SU-DHL-6 (cell line): ENCODE measurements around the gene SLC22A23.
"Not testable (repeated sequence)": the region's sequence is repeated elsewhere in the genome, so short reads cannot be mapped to it uniquely, and the experiment has no call there.

ENCODE experiments used
- H2AFZ ChIP-seq: fragments of 200-600 bp; sonication (generic); 2 replicates; pipeline ENCODE4 v1.6.1; 2014; ENCODE audit warnings: low read depth, mild to moderate bottlenecking, moderate library complexity, mixed read lengths, antibody characterized with exemption, low read length; ENCODE audit not compliant: severe bottlenecking
- H3F3A ChIP-seq: fragments of 200-600 bp; shearing (Covaris generic); 2 replicates; pipeline ENCODE4 v1.6.0; 2016; ENCODE audit warnings: antibody characterized with exemption, mild to moderate bottlenecking; ENCODE audit not compliant: insufficient read depth
- H3K27ac ChIP-seq: fragments of 200-600 bp; sonication (generic); 2 replicates; pipeline ENCODE4 v1.5.1; 2016; ENCODE audit warnings: low read depth, mild to moderate bottlenecking, low read length, moderate library complexity, mixed read lengths
- H3K27me3 ChIP-seq: fragments of 200-600 bp; sonication (generic), shearing (Covaris generic); 2 replicates; pipeline ENCODE4 v1.6.0; 2014; ENCODE audit warnings: mild to moderate bottlenecking, low read length
- H3K36me3 ChIP-seq: fragments of 200-600 bp; sonication (generic); 2 replicates; pipeline ENCODE4 v1.6.1; 2014; ENCODE audit warnings: mild to moderate bottlenecking, low read length, mixed read lengths
- H3K4me2 ChIP-seq: fragments of 300-600, 200-600 bp; shearing (Covaris generic), sonication (generic); 2 replicates; pipeline ENCODE4 v1.6.0; 2014; ENCODE audit warnings: low read length, low read depth, mild to moderate bottlenecking; ENCODE audit not compliant: poor library complexity, severe bottlenecking
- H3K4me3 ChIP-seq: fragments of 200-600 bp; sonication (generic); 2 replicates; pipeline ENCODE4 v1.5.1; 2014; ENCODE audit warnings: antibody characterized with exemption, low read length, mild to moderate bottlenecking, mixed read lengths; ENCODE audit not compliant: insufficient read depth, poor library complexity, severe bottlenecking
- H3K79me2 ChIP-seq: fragments of 200-600 bp; sonication (generic); 2 replicates; pipeline ENCODE4 v1.6.1; 2014; ENCODE audit warnings: mild to moderate bottlenecking, low read length, moderate library complexity; ENCODE audit not compliant: insufficient read depth
- H3K9ac ChIP-seq: fragments of 200-600 bp; sonication (generic); 2 replicates; pipeline ENCODE4 v1.7.0; 2014; ENCODE audit warnings: mild to moderate bottlenecking, low read length
- H3K9me2 ChIP-seq: fragments of 200-600 bp; sonication (generic); replicated peaks from 2 replicates; pipeline ENCODE4 v1.6.1; 2014; ENCODE audit warnings: low read length; ENCODE audit not compliant: insufficient read depth
- H3K9me3 ChIP-seq: fragments of 200-600 bp; sonication (generic); 2 replicates; pipeline ENCODE4 v1.6.1; 2014; ENCODE audit warnings: low read length, mixed read lengths; ENCODE audit not compliant: insufficient read depth
- H4K20me1 ChIP-seq: fragments of 200-600 bp; sonication (generic); 2 replicates; pipeline ENCODE4 v1.6.1; 2014; ENCODE audit warnings: low read depth, mild to moderate bottlenecking, antibody characterized with exemption, low read length, moderate library complexity, mixed read lengths
- EZH2phosphoT487 ChIP-seq: fragments of 200-600 bp; sonication (generic), shearing (Covaris generic); conservative IDR thresholded peaks from 2 replicates; pipeline ENCODE4 v1.6.1; 2018; ENCODE audit warnings: mild to moderate bottlenecking, antibody characterized with exemption, low read length, moderate library complexity, mixed read lengths
- TF ChIP-seq, protein P1 (sequence below): fragments of 200-600 bp; sonication (generic); IDR thresholded peaks from one replicate; pipeline ENCODE4 v1.5.1; 2017; ENCODE audit warnings: antibody characterized with exemption, mild to moderate bottlenecking, low read length, moderate library complexity; ENCODE audit not compliant: insufficient read depth, poor library complexity, severe bottlenecking

The SLC22A23 gene

DNA sequence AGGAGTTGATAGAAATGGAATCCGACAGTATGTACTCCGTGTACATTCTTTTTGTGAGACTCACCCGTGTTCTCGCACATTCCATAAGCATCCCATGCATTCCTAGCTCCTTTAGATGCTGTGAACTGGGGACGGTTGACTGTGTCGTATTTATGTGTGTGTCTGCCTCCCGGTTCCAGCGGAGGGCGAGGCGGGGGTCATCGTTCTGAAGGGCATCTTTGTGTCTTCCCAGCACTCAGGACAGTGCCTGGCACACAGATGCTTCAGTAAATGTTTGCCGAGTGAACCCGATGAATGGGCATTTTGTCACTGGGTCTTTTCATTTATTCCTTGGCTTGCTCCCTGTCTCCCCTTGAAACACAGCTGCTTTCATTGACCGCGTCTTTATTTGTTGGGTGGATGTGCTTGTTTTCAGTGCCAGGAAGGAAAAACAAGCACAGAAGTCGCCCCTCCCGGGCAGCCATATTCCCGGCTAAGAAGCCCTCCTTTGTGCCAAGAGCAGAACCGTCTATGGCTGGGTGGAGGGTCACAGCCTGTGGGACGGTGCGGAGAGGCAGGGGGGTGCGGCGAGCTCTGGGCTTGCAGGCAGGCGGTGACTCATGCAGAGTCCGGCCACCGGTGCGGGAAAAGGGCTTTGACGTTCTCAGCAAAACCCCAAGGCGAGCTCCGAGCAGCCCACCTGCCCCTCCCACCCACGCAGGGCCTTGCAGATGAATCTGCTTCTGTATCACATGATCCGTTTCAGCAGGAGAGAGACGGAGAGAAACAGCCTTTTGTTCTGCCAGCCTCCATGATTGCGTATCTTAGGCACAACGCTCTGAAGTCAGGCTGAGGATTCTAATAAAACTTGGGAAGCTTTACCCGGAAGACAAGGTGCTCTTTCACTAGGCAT lies 209.3 kb downstream of the SLC22A23 start:
- Histone ChIP-seq H3K9me2 (no peaks in the 10 kb centered on the region), H4K20me1 (no peaks in the 10 kb centered on the region), H3K27me3 (no peaks in the 10 kb centered on the region; the same call in 1 of the 2 replicates), H3K9me3 (no peaks in the 10 kb centered on the region), H3K9ac (no peak overlapping the region), H3K4me2 (no peak overlapping the region), H3F3A (no peaks in the 10 kb centered on the region), H2AFZ (no peak overlapping the region), H3K4me3 (no peak overlapping the region), H3K79me2 (no peaks in the 10 kb centered on the region), H3K27ac (no peak overlapping the region), H3K36me3 (no peaks in the 10 kb centered on the region)
- TF ChIP-seq, protein P1, sequence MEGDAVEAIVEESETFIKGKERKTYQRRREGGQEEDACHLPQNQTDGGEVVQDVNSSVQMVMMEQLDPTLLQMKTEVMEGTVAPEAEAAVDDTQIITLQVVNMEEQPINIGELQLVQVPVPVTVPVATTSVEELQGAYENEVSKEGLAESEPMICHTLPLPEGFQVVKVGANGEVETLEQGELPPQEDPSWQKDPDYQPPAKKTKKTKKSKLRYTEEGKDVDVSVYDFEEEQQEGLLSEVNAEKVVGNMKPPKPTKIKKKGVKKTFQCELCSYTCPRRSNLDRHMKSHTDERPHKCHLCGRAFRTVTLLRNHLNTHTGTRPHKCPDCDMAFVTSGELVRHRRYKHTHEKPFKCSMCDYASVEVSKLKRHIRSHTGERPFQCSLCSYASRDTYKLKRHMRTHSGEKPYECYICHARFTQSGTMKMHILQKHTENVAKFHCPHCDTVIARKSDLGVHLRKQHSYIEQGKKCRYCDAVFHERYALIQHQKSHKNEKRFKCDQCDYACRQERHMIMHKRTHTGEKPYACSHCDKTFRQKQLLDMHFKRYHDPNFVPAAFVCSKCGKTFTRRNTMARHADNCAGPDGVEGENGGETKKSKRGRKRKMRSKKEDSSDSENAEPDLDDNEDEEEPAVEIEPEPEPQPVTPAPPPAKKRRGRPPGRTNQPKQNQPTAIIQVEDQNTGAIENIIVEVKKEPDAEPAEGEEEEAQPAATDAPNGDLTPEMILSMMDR, result no peak
- TF ChIP-seq EZH2phosphoT487, result no peak

DNA sequence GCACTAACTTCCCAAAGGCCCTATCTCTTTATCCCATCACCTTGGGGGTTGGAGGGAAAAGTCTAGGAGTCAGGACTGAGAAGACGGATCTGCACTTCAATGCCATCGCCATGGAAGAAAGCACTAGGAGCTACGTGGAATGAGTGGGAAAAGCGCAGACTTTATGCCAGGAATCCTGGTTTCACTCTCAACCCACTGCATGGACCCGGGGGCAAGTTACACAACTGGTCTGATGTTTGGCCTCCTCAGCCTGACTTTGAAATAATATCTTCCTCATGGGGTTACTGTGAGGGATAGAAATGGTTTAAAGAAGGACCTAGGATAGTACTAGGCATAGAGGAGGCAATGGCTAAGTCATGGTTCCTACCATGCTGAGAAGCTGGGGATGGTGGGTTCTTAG lies 211.6 kb downstream of the SLC22A23 start:
- Histone ChIP-seq H3K36me3 (no peaks in the 10 kb centered on the region), H4K20me1 (no peaks in the 10 kb centered on the region), H3K4me3 (no peak overlapping the region), H3K27ac (no peak overlapping the region), H3K4me2 (no peak overlapping the region), H2AFZ (no peak overlapping the region), H3K9me3 (no peaks in the 10 kb centered on the region), H3K79me2 (no peaks in the 10 kb centered on the region), H3K27me3 (no peaks in the 10 kb centered on the region; the same call in 1 of the 2 replicates), H3K9me2 (no peaks in the 10 kb centered on the region), H3K9ac (no peak overlapping the region), H3F3A (no peaks in the 10 kb centered on the region)
- no peak for TF ChIP-seq EZH2phosphoT487
- TF ChIP-seq, protein P1, result no peak

DNA sequence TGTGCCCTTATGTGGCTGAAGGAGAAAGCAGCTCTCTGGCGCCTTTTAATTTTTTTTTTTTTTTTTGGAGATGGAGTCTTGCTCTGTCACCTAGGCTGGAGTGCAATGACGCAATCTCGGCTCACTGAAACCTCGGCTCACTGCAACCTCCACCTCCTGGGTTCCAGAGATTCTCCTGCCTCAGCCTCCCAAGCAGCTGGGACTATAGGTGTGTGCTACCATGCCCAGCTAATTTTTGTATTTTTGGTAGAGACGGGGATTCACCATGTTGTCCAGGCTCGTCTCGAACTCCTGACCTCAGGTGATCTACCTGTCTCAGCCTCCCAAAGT lies 212.1 kb downstream of the SLC22A23 start:
- H3K27me3 ChIP-seq, H3K4me3 ChIP-seq, H2AFZ ChIP-seq, H4K20me1 ChIP-seq, H3K4me2 ChIP-seq, H3K27ac ChIP-seq, H3K9me3 ChIP-seq, H3F3A ChIP-seq, H3K36me3 ChIP-seq, H3K9ac ChIP-seq, H3K9me2 ChIP-seq, H3K79me2 ChIP-seq: not testable (repeated sequence)
